Calu3 (cell line): ENCODE results near the gene TMEM106A. TPM values are rescaled to one million over a fixed set of nuclear protein-coding genes. Genes with fewer than 3 reads are reported as not detected.
A peak's percentile ranks its signal among the peaks of the same experiment; 100 is the strongest.
"Not testable (repeated sequence)": the region's sequence is repeated elsewhere in the genome, so short reads cannot be mapped to it uniquely, and the experiment has no call there.

Source experiments
- BruUV-seq: library from RNA; stranded (reverse); fragments of 400-500 nt; replicated peaks from 2 replicates; lab custom pipeline; 2021; lab: Mats Ljungman, UMichigan
- CTCF ChIA-PET: fragments of 300-600 bp; sonication (Branson Sonifier 250); formaldehyde crosslinking; loops from one replicate; lab custom pipeline; 2022; ENCODE audit warnings: antibody characterized with exemption; lab: Charles Lee
- DNase-seq: peaks from one replicate; pipeline ENCODE4 v3.0.0; 2022
- H3K27ac Mint-ChIP-seq: one replicate; pipeline ENCODE4 v1.8.0; 2022; ENCODE audit warnings: mixed read lengths; ENCODE audit not compliant: unreplicated experiment
- H3K27me3 Mint-ChIP-seq: one replicate; pipeline ENCODE4 v1.8.0; 2022; ENCODE audit warnings: mixed read lengths; ENCODE audit not compliant: unreplicated experiment
- H3K36me3 Mint-ChIP-seq: one replicate; pipeline ENCODE4 v1.8.0; 2022; ENCODE audit warnings: mild to moderate bottlenecking, moderate library complexity, mixed read lengths; ENCODE audit not compliant: insufficient read depth, unreplicated experiment
- H3K4me1 Mint-ChIP-seq: one replicate; pipeline ENCODE4 v1.8.0; 2022; ENCODE audit warnings: mild to moderate bottlenecking, low read depth, mixed read lengths; ENCODE audit not compliant: unreplicated experiment
- H3K4me3 Mint-ChIP-seq: one replicate; pipeline ENCODE4 v1.8.0; 2022; ENCODE audit warnings: mild to moderate bottlenecking, low read depth, moderate library complexity, mixed read lengths; ENCODE audit not compliant: unreplicated experiment
- H3K9me3 Mint-ChIP-seq: one replicate; pipeline ENCODE4 v1.8.0; 2022; ENCODE audit warnings: low read depth, mixed read lengths; ENCODE audit not compliant: unreplicated experiment
- CTCF ChIP-seq: fragments of 200-600 bp; IDR thresholded peaks from one replicate; pipeline ENCODE4 v1.8.0; 2022; ENCODE audit warnings: antibody characterized with exemption; ENCODE audit not compliant: unreplicated experiment
- intact Hi-C: fragments of 100-400 bp; cut with micrococcal nuclease; formaldehyde crosslinking; loops from one replicate; pipeline ENCODE4 v1.10.0; 2022; ENCODE audit not compliant: unreplicated experiment
- total RNA-seq: library from RNA; stranded (reverse); gene quantifications from 2 replicates; pipeline ENCODE4 v1.2.3, GENCODE V29; 2022

TMEM106A gene
- total RNA-seq, 1 experiment from 2014 or later, result 5.2 TPM

DNA sequence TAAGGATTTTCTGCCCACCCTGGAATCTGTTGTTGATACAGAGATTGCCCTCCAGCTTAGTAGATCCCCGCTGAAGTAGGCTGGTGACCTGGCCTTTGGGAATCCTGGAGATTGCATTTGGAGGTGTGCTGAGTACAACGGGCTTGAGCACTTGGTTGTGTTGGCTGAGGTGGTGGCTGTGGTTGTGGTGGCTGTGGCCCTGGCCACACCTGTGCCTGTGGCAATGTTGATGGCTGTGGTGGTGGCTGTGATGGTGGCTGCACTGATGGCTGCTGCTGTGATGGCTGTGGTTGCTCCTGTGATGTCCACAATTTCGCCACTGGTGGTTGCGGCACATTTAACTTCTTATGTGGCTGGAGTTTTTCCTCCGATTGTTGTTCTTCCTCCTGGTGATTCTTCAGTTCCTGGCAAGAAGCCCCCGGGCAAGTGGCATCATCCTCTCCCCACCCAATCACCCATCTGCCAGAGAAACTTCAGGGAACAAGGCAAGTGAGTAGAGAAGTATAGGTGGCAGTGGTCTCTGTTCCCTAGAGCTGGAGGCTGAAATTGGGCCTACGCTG, 12.6 kb downstream of the TMEM106A start:
- H3K9me3 Mint-ChIP-seq, result no peaks in the 10 kb centered on the region
- BruUV-seq, result no TSS peak
- CTCF ChIA-PET, result interaction anchor here (0.6 kb wide), 1 partner anchor 96 kb away, joined by 3 read pairs; no protein-coding TSS in a partner anchor
- H3K27me3 Mint-ChIP-seq, result no peaks in the 10 kb centered on the region
- TF ChIP-seq CTCF, result no peak
- no peak for DNase-seq
- H3K27ac Mint-ChIP-seq, result no peak overlapping the region
- no peak overlapping the region for H3K4me3 Mint-ChIP-seq
- peaks cover 15% of the 10 kb centered on the region for H3K36me3 Mint-ChIP-seq
- no peaks in the 10 kb centered on the region for H3K4me1 Mint-ChIP-seq
- intact Hi-C loops, result no loop called here

GRCh38 chr17:43226393-43226792, 14.7 kb downstream of the TMEM106A start:
- intact Hi-C loops, result no loop called here
- Mint-ChIP-seq H3K4me1 (no peaks in the 10 kb centered on the region), H3K27me3 (no peaks in the 10 kb centered on the region), H3K4me3 (no peak overlapping the region), H3K36me3 (peaks cover 15% of the 10 kb centered on the region), H3K27ac (no peak overlapping the region), H3K9me3 (no peaks in the 10 kb centered on the region)
- BruUV-seq, result no TSS peak
- DNase-seq, result no peak
- no peak for TF ChIP-seq CTCF
- CTCF ChIA-PET, result no interaction called here

GRCh38 chr17:43228020-43228782, 16.5 kb downstream of the TMEM106A start, which contains the start of gene CCDC200:
Gene CCDC200 (minus strand): TSS chr17:43228623. CDS start chr17:43228554, 69 bp downstream.
- H3K27ac Mint-ChIP-seq, intact Hi-C loops, DNase-seq, H3K27me3 Mint-ChIP-seq, H3K4me3 Mint-ChIP-seq, BruUV-seq, CTCF ChIA-PET, H3K4me1 Mint-ChIP-seq, H3K9me3 Mint-ChIP-seq: not testable (repeated sequence)
- peaks cover 19% of the 10 kb centered on the region for H3K36me3 Mint-ChIP-seq

DNA sequence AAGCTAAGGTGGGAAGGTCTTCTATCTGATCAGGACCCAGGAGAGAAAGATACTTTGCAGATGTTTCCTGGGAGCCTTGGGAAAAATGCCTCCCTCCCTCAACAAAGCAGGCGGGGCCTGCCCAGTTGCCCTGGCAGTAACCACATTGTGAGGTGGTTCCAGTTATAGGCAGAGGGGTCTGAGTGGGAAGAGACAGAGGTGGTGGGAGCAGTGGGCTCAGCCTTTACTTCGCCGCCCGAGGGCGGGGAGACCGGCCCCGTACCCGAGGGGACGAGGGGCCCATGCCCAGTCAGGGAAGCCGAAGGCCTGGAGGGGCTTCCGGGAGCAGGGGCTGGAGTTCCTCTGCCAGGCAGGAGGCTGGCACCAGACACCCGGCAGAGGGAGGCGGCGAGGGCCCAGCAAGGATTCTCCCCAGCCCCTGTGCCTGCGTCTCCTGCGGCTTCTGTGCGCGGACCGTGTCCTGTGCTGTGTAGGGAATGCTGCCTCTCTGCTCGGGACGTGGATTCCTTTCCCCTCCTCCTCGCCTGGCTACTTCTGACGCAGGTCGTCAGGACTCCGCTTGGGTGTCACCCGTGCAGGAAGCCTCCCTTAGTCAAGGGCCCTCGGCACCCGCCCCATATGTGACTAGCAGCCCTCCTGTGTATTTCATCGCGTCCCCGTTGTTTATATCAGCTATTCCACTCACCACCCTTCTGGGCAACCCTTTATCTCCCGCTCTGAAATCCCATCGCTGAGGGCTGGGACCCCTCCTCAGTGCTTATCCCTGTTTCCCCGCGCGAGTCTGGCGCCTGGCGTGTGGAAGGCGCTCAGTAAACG, 19.7 kb downstream of the TMEM106A start:
- BruUV-seq, CTCF ChIA-PET, H3K4me1 Mint-ChIP-seq, DNase-seq, H3K9me3 Mint-ChIP-seq, intact Hi-C loops, H3K36me3 Mint-ChIP-seq, H3K27ac Mint-ChIP-seq, H3K27me3 Mint-ChIP-seq: not testable (repeated sequence)
- H3K4me3 Mint-ChIP-seq, result peak overlapping the region; percentile 44

DNA sequence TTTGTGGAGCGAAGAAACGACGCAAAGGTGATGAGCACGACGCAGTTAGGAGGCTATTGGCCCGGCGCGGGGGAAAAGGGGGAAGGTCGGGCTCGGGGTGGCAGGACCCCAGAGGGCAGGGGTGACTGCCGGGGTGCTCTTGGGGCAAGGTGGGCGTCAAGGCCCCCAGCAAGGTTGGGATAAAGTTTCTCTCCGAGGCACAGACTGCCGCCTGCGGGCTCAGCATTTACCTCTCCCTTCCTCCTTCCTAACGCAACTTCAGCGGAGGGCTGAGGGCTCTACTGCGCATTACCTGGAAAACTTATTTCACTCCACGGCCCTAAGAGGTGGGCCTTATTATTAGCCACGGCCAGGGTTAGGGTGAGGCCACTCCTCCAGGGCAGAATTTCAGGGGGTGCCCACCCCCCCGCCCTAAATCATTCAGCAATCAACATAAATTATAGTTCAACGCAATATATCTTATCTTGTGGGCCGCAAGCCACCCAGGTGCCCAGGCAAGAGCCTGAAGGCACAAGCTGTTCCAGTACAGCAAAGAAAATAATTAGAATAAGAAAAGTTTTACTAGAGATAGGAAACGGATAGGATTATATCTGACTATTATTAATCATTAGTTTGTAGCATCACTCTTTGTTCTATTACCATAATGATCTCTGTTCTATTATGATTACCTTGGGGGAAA, 20.5 kb downstream of the TMEM106A start:
- TSS peak; percentile 88 for BruUV-seq
- H3K9me3 Mint-ChIP-seq, CTCF ChIA-PET, H3K27ac Mint-ChIP-seq, H3K27me3 Mint-ChIP-seq, H3K36me3 Mint-ChIP-seq, DNase-seq, H3K4me1 Mint-ChIP-seq, intact Hi-C loops: not testable (repeated sequence)
- peak overlapping the region; percentile 44 for H3K4me3 Mint-ChIP-seq

DNA sequence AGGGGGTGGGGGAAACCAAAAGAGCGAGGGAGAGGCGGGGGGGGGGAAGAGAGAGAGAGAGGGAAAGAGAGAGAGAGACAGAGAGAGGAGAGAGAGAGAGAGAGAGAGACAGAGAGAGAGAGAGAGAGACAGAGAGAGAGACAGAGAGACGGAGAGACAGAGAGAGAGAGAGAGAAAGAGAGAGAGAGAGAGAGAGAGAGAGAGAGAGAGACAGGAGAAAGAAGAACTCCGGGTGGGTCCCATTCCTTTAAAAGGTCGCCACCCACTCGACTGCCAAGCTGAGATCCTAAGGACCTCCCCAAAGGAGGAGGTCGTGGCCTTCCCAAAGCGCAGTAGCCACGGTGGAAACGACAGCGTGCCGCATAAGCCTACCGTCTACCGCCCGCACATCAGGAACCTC, 21.6 kb downstream of the TMEM106A start:
- H3K4me1 Mint-ChIP-seq, H3K27ac Mint-ChIP-seq, BruUV-seq, CTCF ChIA-PET, H3K9me3 Mint-ChIP-seq, DNase-seq, H3K4me3 Mint-ChIP-seq, H3K27me3 Mint-ChIP-seq, H3K36me3 Mint-ChIP-seq, intact Hi-C loops: not testable (repeated sequence)

DNA sequence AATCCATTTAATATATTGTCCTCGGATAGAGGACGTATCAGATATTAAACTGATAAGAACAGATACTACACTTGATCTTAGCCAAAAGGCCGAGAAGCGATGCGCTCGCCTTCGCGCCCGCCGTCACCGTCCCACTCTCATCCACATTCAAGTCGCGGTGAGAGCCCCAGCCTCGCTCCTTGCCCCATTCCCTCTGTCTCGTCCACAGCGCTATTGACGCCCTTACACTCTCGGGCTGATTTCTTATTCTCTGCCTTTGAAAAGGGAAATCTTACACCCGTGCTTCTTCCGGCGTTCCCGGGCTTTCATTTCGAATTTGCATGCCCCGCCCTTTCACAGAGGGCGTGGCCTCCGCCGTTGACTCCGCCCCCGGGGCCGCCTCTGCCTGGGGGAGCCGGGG, 22.2 kb downstream of the TMEM106A start, which contains the start of gene RNU2-1:
TSS of gene RNU2-1 (minus strand) at position 101 of the 400 bp plus-strand sequence.
- DNase-seq, H3K4me3 Mint-ChIP-seq, H3K4me1 Mint-ChIP-seq, BruUV-seq, CTCF ChIA-PET, H3K27me3 Mint-ChIP-seq, H3K9me3 Mint-ChIP-seq, intact Hi-C loops, H3K36me3 Mint-ChIP-seq, H3K27ac Mint-ChIP-seq: not testable (repeated sequence)
